Measurements from ENCODE around the gene CLEC6A. TPM values are rescaled to one million over a fixed set of nuclear protein-coding genes. Genes with fewer than 3 reads are reported as not detected.
"Not testable (repeated sequence)": the region's sequence is repeated elsewhere in the genome, so short reads cannot be mapped to it uniquely, and the experiment has no call there.

The CLEC6A gene
- total RNA-seq, 1 experiment from 2014 or later: not detected

- Histone ChIP-seq H3K4me3 (no peak overlapping the region), H3K36me3 (no peaks in the 10 kb centered on the region), H3K27me3 (peaks cover 5% of the 10 kb centered on the region), H3K9me3 (no peaks in the 10 kb centered on the region)
- no peak for DNase-seq
Observed at GRCh38 chr12:8475508-8476203, 19.9 kb downstream of the CLEC6A start.

GRCh38 chr12:8482571-8483061, 26.9 kb downstream of the CLEC6A start:
- Histone ChIP-seq H3K36me3 (no peaks in the 10 kb centered on the region), H3K4me3 (no peak overlapping the region), H3K9me3 (no peaks in the 10 kb centered on the region), H3K27me3 (peaks cover 2% of the 10 kb centered on the region; the same call in 1 of the 2 replicates)
- DNase-seq: no peak

- Histone ChIP-seq H3K4me3 (no peak overlapping the region), H3K27me3 (no peaks in the 10 kb centered on the region), H3K36me3 (no peaks in the 10 kb centered on the region), H3K9me3 (no peaks in the 10 kb centered on the region)
- no peak for DNase-seq
Observed at GRCh38 chr12:8483079-8483478, 27.3 kb downstream of the CLEC6A start.

GRCh38 chr12:8491646-8492530, 36.1 kb downstream of the CLEC6A start:
- H3K9me3 ChIP-seq: no peaks in the 10 kb centered on the region
- H3K36me3 ChIP-seq: no peaks in the 10 kb centered on the region

GRCh38 chr12:8493084-8493483, 37.3 kb downstream of the CLEC6A start:
- Histone ChIP-seq H3K27me3 (peaks cover 17% of the 10 kb centered on the region; the same call in 1 of the 2 replicates), H3K9me3 (no peaks in the 10 kb centered on the region), H3K4me3 (no peak overlapping the region), H3K36me3 (no peaks in the 10 kb centered on the region)
- DNase-seq: no peak

More at GRCh38 chr12:8491646-8492530, 36.1 kb downstream of the CLEC6A start:
- peaks cover 11% of the 10 kb centered on the region; the same call in 1 of the 2 replicates for H3K27me3 ChIP-seq
- no peak overlapping the region for H3K4me3 ChIP-seq
- no peak for DNase-seq

GRCh38 chr12:8495671-8496070, 39.9 kb downstream of the CLEC6A start:
- H3K4me3 ChIP-seq, H3K9me3 ChIP-seq, DNase-seq, H3K36me3 ChIP-seq: not testable (repeated sequence)
- peaks cover 18% of the 10 kb centered on the region for H3K27me3 ChIP-seq

- not testable (repeated sequence) for H3K36me3 ChIP-seq, H3K4me3 ChIP-seq, H3K9me3 ChIP-seq, DNase-seq
- peaks cover 18% of the 10 kb centered on the region for H3K27me3 ChIP-seq
Observed at GRCh38 chr12:8496074-8496473, 40.3 kb downstream of the CLEC6A start.

- H3K36me3 ChIP-seq: no peaks in the 10 kb centered on the region
- no peaks in the 10 kb centered on the region for H3K9me3 ChIP-seq
- no peak for DNase-seq
- H3K27me3 ChIP-seq: peaks cover 14% of the 10 kb centered on the region
- H3K4me3 ChIP-seq: no peak overlapping the region
Observed at GRCh38 chr12:8499616-8500015, 43.9 kb downstream of the CLEC6A start.

GRCh38 chr12:8501720-8502119, 46.0 kb downstream of the CLEC6A start:
- Histone ChIP-seq H3K4me3 (no peak overlapping the region), H3K9me3 (no peaks in the 10 kb centered on the region), H3K27me3 (peaks cover 17% of the 10 kb centered on the region), H3K36me3 (no peaks in the 10 kb centered on the region)
- no peak for DNase-seq

- Histone ChIP-seq H3K4me3 (no peak overlapping the region), H3K36me3 (no peaks in the 10 kb centered on the region)
- no peak for DNase-seq
Observed at GRCh38 chr12:8504351-8504750, 48.6 kb downstream of the CLEC6A start.

GRCh38 chr12:8507596-8507995, 51.8 kb downstream of the CLEC6A start:
- H3K9me3 ChIP-seq: no peaks in the 10 kb centered on the region
- no peak for DNase-seq

More at GRCh38 chr12:8504351-8504750, 48.6 kb downstream of the CLEC6A start:
- Histone ChIP-seq H3K27me3 (peaks cover 3% of the 10 kb centered on the region), H3K9me3 (no peaks in the 10 kb centered on the region)

GRCh38 chr12:8508223-8508622, 52.5 kb downstream of the CLEC6A start:
- DNase-seq: no peak
- H3K36me3 ChIP-seq: no peaks in the 10 kb centered on the region

More at GRCh38 chr12:8507596-8507995, 51.8 kb downstream of the CLEC6A start:
- no peaks in the 10 kb centered on the region for H3K36me3 ChIP-seq
- H3K4me3 ChIP-seq: no peak overlapping the region
- H3K27me3 ChIP-seq: peaks cover 3% of the 10 kb centered on the region; the same call in 1 of the 2 replicates

GRCh38 chr12:8508910-8509841, 53.4 kb downstream of the CLEC6A start:
- H3K27me3 ChIP-seq: peaks cover 12% of the 10 kb centered on the region; the same call in 1 of the 2 replicates
- H3K4me3 ChIP-seq: no peak overlapping the region
- no peaks in the 10 kb centered on the region for H3K9me3 ChIP-seq
- no peak for DNase-seq
- no peaks in the 10 kb centered on the region for H3K36me3 ChIP-seq

More at GRCh38 chr12:8508223-8508622, 52.5 kb downstream of the CLEC6A start:
- Histone ChIP-seq H3K27me3 (peaks cover 7% of the 10 kb centered on the region; the same call in 1 of the 2 replicates), H3K9me3 (no peaks in the 10 kb centered on the region), H3K4me3 (no peak overlapping the region)

GRCh38 chr12:8513256-8513655, 57.5 kb downstream of the CLEC6A start, which contains the start of gene CLEC4D:
Gene CLEC4D (plus strand): TSS chr12:8513503. CDS start chr12:8513733, 230 bp downstream.
- H3K27me3 ChIP-seq: peaks cover 22% of the 10 kb centered on the region
- H3K4me3 ChIP-seq: no peak within 1 kb of the TSS
- no peaks in the 10 kb centered on the region for H3K9me3 ChIP-seq
- DNase-seq: no peak
- H3K36me3 ChIP-seq: no peaks in the 10 kb centered on the region

GRCh38 chr12:8517971-8518370, 62.2 kb downstream of the CLEC6A start:
- H3K36me3 ChIP-seq: no peaks in the 10 kb centered on the region
- no peak overlapping the region for H3K4me3 ChIP-seq
- H3K27me3 ChIP-seq: peaks cover 35% of the 10 kb centered on the region
- no peak for DNase-seq
- H3K9me3 ChIP-seq: no peaks in the 10 kb centered on the region

- H3K9me3 ChIP-seq: no peaks in the 10 kb centered on the region; the same call in 1 of the 2 replicates
- no peak for DNase-seq
Observed at GRCh38 chr12:8519171-8519570, 63.4 kb downstream of the CLEC6A start.

More at GRCh38 chr12:8519171-8519570, 63.4 kb downstream of the CLEC6A start:
- Histone ChIP-seq H3K4me3 (no peak overlapping the region), H3K27me3 (peaks cover 30% of the 10 kb centered on the region), H3K36me3 (no peaks in the 10 kb centered on the region)

Data from MG63 (cell line).